Measurements from ENCODE around the gene ANTKMT. TPM values are rescaled to one million over a fixed set of nuclear protein-coding genes. Genes with fewer than 3 reads are reported as not detected.

ANTKMT gene
- total RNA-seq, 1 donor from 2014 or later = 7.5 TPM

- TF ChIP-seq EZH2 (IDR thresholded peaks at IDR 0.05) (no peak), CTCF (IDR thresholded peaks at IDR 0.05) (no peak), EZH2phosphoT487 (IDR thresholded peaks at IDR 0.05) (no peak)
- Histone ChIP-seq H3K27me3 (peaks cover 45% of the 10 kb centered on the region), H3K27ac (no peak overlapping the region), H4K20me1 (ENCODE audit: low read depth) (peaks cover 20% of the 10 kb centered on the region), H3K4me1 (peaks cover 8% of the 10 kb centered on the region), H3K4me3 (peak overlapping the region; percentile 43), H3K79me2 (ENCODE audit: low read depth) (no peaks in the 10 kb centered on the region), H3F3A (ENCODE audit: low read depth) (peaks cover 33% of the 10 kb centered on the region), H3K4me2 (peak overlapping the region; percentile 92), H3K36me3 (no peaks in the 10 kb centered on the region), H3K9ac (no peak overlapping the region), H3K9me3 (ENCODE audit: low read depth) (no peaks in the 10 kb centered on the region), H2AFZ (replicated peaks) (no peak overlapping the region)
- H3K27me3 Mint-ChIP-seq (ENCODE audit: insufficient read depth, low read depth) = peaks cover 7% of the 10 kb centered on the region
- H3K36me3 Mint-ChIP-seq = no peaks in the 10 kb centered on the region
- DNase-seq (ENCODE audit: low spot score) = no peak
- H3K9me3 Mint-ChIP-seq = no peaks in the 10 kb centered on the region
- no peak overlapping the region for H3K27ac Mint-ChIP-seq
- no peaks in the 10 kb centered on the region for H3K4me1 Mint-ChIP-seq
- peak overlapping the region; percentile 38 for H3K4me3 Mint-ChIP-seq
Observed at GRCh38 chr16:728890-729744, 8.2 kb downstream of the ANTKMT start.

GRCh38 chr16:729768-730665 is 9.1 kb downstream of the ANTKMT start:
- no peaks in the 10 kb centered on the region for H3K36me3 Mint-ChIP-seq
- no peaks in the 10 kb centered on the region for H3K79me2 ChIP-seq (ENCODE audit: low read depth)
- H3K4me3 Mint-ChIP-seq = no peak overlapping the region
- TF ChIP-seq CTCF (IDR thresholded peaks at IDR 0.05) (no peak), EZH2phosphoT487 (IDR thresholded peaks at IDR 0.05) (no peak), EZH2 (IDR thresholded peaks at IDR 0.05) (no peak)
- no peak overlapping the region for H3K9ac ChIP-seq
- H3K9me3 ChIP-seq (ENCODE audit: low read depth) = no peaks in the 10 kb centered on the region
- H2AFZ ChIP-seq (replicated peaks) = no peak overlapping the region
- peaks cover 20% of the 10 kb centered on the region for H4K20me1 ChIP-seq (ENCODE audit: low read depth)
- H3K27ac ChIP-seq = no peak overlapping the region
- H3K27ac Mint-ChIP-seq = no peak overlapping the region
- H3K4me2 ChIP-seq = no peak overlapping the region
- peaks cover 30% of the 10 kb centered on the region for H3F3A ChIP-seq (ENCODE audit: low read depth)
- no peak for DNase-seq (ENCODE audit: low spot score)
- H3K27me3 Mint-ChIP-seq (ENCODE audit: insufficient read depth, low read depth) = peaks cover 7% of the 10 kb centered on the region
- H3K4me3 ChIP-seq = no peak overlapping the region
- no peaks in the 10 kb centered on the region for H3K4me1 Mint-ChIP-seq
- H3K36me3 ChIP-seq = no peaks in the 10 kb centered on the region
- H3K27me3 ChIP-seq = peaks cover 45% of the 10 kb centered on the region
- peaks cover 8% of the 10 kb centered on the region for H3K4me1 ChIP-seq
- H3K9me3 Mint-ChIP-seq = no peaks in the 10 kb centered on the region

- Histone ChIP-seq H3K36me3 (no peaks in the 10 kb centered on the region), H2AFZ (replicated peaks) (no peak overlapping the region), H3K4me3 (no peak overlapping the region), H4K20me1 (ENCODE audit: low read depth) (peaks cover 16% of the 10 kb centered on the region), H3K4me1 (peaks cover 8% of the 10 kb centered on the region), H3K9ac (no peak overlapping the region), H3K79me2 (ENCODE audit: low read depth) (no peaks in the 10 kb centered on the region), H3K27ac (no peak overlapping the region), H3K9me3 (ENCODE audit: low read depth) (no peaks in the 10 kb centered on the region), H3F3A (ENCODE audit: low read depth) (peaks cover 27% of the 10 kb centered on the region), H3K4me2 (no peak overlapping the region), H3K27me3 (peaks cover 37% of the 10 kb centered on the region)
- Mint-ChIP-seq H3K9me3 (no peaks in the 10 kb centered on the region), H3K36me3 (peaks cover 2% of the 10 kb centered on the region), H3K4me3 (no peak overlapping the region), H3K27me3 (ENCODE audit: insufficient read depth, low read depth) (peaks cover 4% of the 10 kb centered on the region), H3K4me1 (no peaks in the 10 kb centered on the region), H3K27ac (no peak overlapping the region)
- peak; percentile 1 for DNase-seq (ENCODE audit: low spot score)
- TF ChIP-seq EZH2phosphoT487 (IDR thresholded peaks at IDR 0.05) (no peak), CTCF (IDR thresholded peaks at IDR 0.05) (no peak), EZH2 (IDR thresholded peaks at IDR 0.05) (no peak)
Observed at GRCh38 chr16:730666-731509, 9.9 kb downstream of the ANTKMT start.
